Measurements from ENCODE around the gene CACNB2.

Gene CACNB2
- total RNA-seq: 0 reads per million in 3 experiments

- DNase-seq: no peak
Observed at GRCh38 chr10:18140149-18140956, at the start of gene CACNB2. TSS of gene CACNB2 (plus strand) at chr10:18140424.

GRCh38 chr10:18094332-18094731, 45.9 kb upstream of the CACNB2 start:
- no peak for DNase-seq

GRCh38 chr10:18094793-18095192, 45.4 kb upstream of the CACNB2 start:
- no peak for DNase-seq

GRCh38 chr10:18097524-18097923, 42.7 kb upstream of the CACNB2 start:
- no peak for DNase-seq

GRCh38 chr10:18098201-18098600, 42.0 kb upstream of the CACNB2 start:
- no peak for DNase-seq

- DNase-seq: no peak
Observed at GRCh38 chr10:18099415-18099814, 40.8 kb upstream of the CACNB2 start.

- no peak for DNase-seq
Observed at GRCh38 chr10:18100669-18101068, 39.6 kb upstream of the CACNB2 start.

GRCh38 chr10:18102404-18102803, 37.8 kb upstream of the CACNB2 start:
- DNase-seq: no peak

GRCh38 chr10:18104223-18104872, 35.9 kb upstream of the CACNB2 start:
- DNase-seq: no peak

GRCh38 chr10:18109341-18109870, 30.8 kb upstream of the CACNB2 start:
- DNase-seq: no peak

- no peak for DNase-seq
Observed at GRCh38 chr10:18113881-18114280, 26.3 kb upstream of the CACNB2 start.

GRCh38 chr10:18117276-18117675, 22.9 kb upstream of the CACNB2 start:
- no peak for DNase-seq

GRCh38 chr10:18122753-18123152, 17.5 kb upstream of the CACNB2 start:
- no peak for DNase-seq

GRCh38 chr10:18133046-18133445, 7.2 kb upstream of the CACNB2 start:
- DNase-seq: no peak

- DNase-seq: no peak
Observed at GRCh38 chr10:18134509-18134908, 5.7 kb upstream of the CACNB2 start.

GRCh38 chr10:18134921-18135320, 5.3 kb upstream of the CACNB2 start:
- no peak for DNase-seq

- no peak for DNase-seq
Observed at GRCh38 chr10:18136073-18136791, 4.0 kb upstream of the CACNB2 start.

- DNase-seq: no peak
Observed at GRCh38 chr10:18137111-18137510, 3.1 kb upstream of the CACNB2 start.

- no peak for DNase-seq
Observed at GRCh38 chr10:18140957-18141845, 977 bp downstream of the CACNB2 start.

GRCh38 chr10:18142151-18142550, 1.9 kb downstream of the CACNB2 start:
- no peak for DNase-seq

- no peak for DNase-seq
Observed at GRCh38 chr10:18144396-18144795, 4.2 kb downstream of the CACNB2 start.

- DNase-seq: no peak
Observed at GRCh38 chr10:18144928-18145327, 4.7 kb downstream of the CACNB2 start.
